ENCODE data around the gene CNGB1.
A peak's percentile ranks its signal among the peaks of the same experiment; 100 is the strongest.
"Not testable (repeated sequence)": the region's sequence is repeated elsewhere in the genome, so short reads cannot be mapped to it uniquely, and the experiment has no call there.

Gene CNGB1

GRCh38 chr16:57970970-57971369, at the start of gene CNGB1:
Gene CNGB1, minus strand, starts transcription at chr16:57971128. Its CDS starts 3,842 bp downstream, at chr16:57967286.
- no peak for DNase-seq

GRCh38 chr16:58019866-58020538, 49.1 kb upstream of the CNGB1 start:
- DNase-seq, result no peak

GRCh38 chr16:58018803-58019202, 47.9 kb upstream of the CNGB1 start:
- no peak for DNase-seq

- DNase-seq, result no peak
These were observed 46.0 kb upstream of the CNGB1 start for GRCh38 chr16:58016840-58017446.

- DNase-seq, result no peak
These were observed 42.5 kb upstream of the CNGB1 start for GRCh38 chr16:58013201-58013956.

GRCh38 chr16:58012481-58012880, 41.6 kb upstream of the CNGB1 start:
- no peak for DNase-seq

- no peak for DNase-seq
These were observed 40.7 kb upstream of the CNGB1 start for GRCh38 chr16:58011652-58012051.

- DNase-seq, result no peak
These were observed 40.0 kb upstream of the CNGB1 start for GRCh38 chr16:58010886-58011285.

- no peak for DNase-seq
These were observed 39.0 kb upstream of the CNGB1 start for GRCh38 chr16:58009856-58010416.

GRCh38 chr16:58004736-58005135, 33.8 kb upstream of the CNGB1 start:
- not testable (repeated sequence) for DNase-seq

GRCh38 chr16:58002936-58003335, 32.0 kb upstream of the CNGB1 start:
- DNase-seq, result no peak

- no peak for DNase-seq
These were observed 31.5 kb upstream of the CNGB1 start for GRCh38 chr16:58002416-58002800.

- DNase-seq, result peak; percentile 32
These were observed 31.0 kb upstream of the CNGB1 start for GRCh38 chr16:58001781-58002415.

- peak; percentile 92 for DNase-seq
These were observed 30.1 kb upstream of the CNGB1 start, which contains the start of gene USB1 for GRCh38 chr16:58000706-58001676. Gene USB1, plus strand, starts transcription at chr16:58001407. Its CDS starts 77 bp downstream, at chr16:58001484.

- peak; percentile 50 for DNase-seq
These were observed 29.2 kb upstream of the CNGB1 start, which contains the start of gene ZNF319 for GRCh38 chr16:57999971-58000705. Gene ZNF319, minus strand, starts transcription at chr16:58000672. Its CDS starts 2,407 bp downstream, at chr16:57998265.

GRCh38 chr16:57999366-57999970, 28.5 kb upstream of the CNGB1 start:
- peak; percentile 70 for DNase-seq

- DNase-seq, result no peak
These were observed 28.1 kb upstream of the CNGB1 start for GRCh38 chr16:57998992-57999365.

GRCh38 chr16:57998486-57998885, 27.6 kb upstream of the CNGB1 start:
- DNase-seq, result peak; percentile 62

GRCh38 chr16:57997528-57998265, 26.8 kb upstream of the CNGB1 start:
- no peak for DNase-seq

GRCh38 chr16:57997176-57997527, 26.2 kb upstream of the CNGB1 start:
- DNase-seq, result no peak

All from hematopoietic multipotent progenitor cell treated with erythropoietin and hydrocortisone succinate and interleukin-3 and kit ligand, for 4 days (in vitro differentiated cells).